Activated naive CD8-positive, alpha-beta T cell treated with anti-CD3 and anti-CD28 coated beads for 36 hours (primary cell): Measurements from ENCODE around the gene CLDN25. TPM values are rescaled to one million over a fixed set of nuclear protein-coding genes. Genes with fewer than 3 reads are reported as not detected.
A peak's percentile ranks its signal among the peaks of the same experiment; 100 is the strongest.
"Not testable (repeated sequence)": the region's sequence is repeated elsewhere in the genome, so short reads cannot be mapped to it uniquely, and the experiment has no call there.

Experiments
- DNase-seq: peaks from one replicate; pipeline ENCODE4 v3.0.0; 2021
- H3K27ac Mint-ChIP-seq: one replicate; pipeline ENCODE4 v1.8.0; 2022; ENCODE audit warnings: mild to moderate bottlenecking, moderate library complexity, mixed read lengths
- H3K27me3 Mint-ChIP-seq: one replicate; pipeline ENCODE4 v1.8.0; 2022; ENCODE audit warnings: mild to moderate bottlenecking, mixed read lengths
- H3K36me3 Mint-ChIP-seq: one replicate; pipeline ENCODE4 v1.8.0; 2021; ENCODE audit warnings: mild to moderate bottlenecking, mixed read lengths
- H3K4me1 Mint-ChIP-seq: one replicate; pipeline ENCODE4 v1.8.0; 2021; ENCODE audit warnings: mixed read lengths
- H3K4me3 Mint-ChIP-seq: one replicate; pipeline ENCODE4 v1.8.0; 2022; ENCODE audit warnings: mild to moderate bottlenecking, moderate library complexity, mixed read lengths
- H3K9me3 Mint-ChIP-seq: one replicate; pipeline ENCODE4 v1.8.0; 2022; ENCODE audit warnings: mixed read lengths
- total RNA-seq, 2 experiments: library from RNA; stranded (reverse); gene quantifications; one replicate each; pipeline ENCODE4 v1.2.3, GENCODE V29; 2021

The CLDN25 gene
- total RNA-seq = not detected

DNA sequence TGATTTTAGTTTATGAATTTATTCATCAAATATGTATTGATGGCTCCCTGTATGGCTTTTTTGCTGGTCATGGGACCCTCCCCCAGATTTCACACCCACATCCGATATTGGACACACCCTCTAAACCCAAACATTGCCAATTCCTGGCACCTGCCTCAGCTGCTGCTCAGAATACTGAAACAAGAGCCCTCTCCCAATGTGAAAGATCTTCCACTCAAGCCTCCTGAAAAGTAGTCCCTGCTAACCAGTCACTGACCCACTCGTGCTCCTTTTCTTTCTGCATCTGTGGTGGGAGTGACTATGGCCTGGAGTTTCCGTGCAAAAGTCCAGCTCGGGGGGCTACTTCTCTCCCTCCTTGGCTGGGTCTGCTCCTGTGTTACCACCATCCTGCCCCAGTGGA lies at the start of gene CLDN25:
TSS of gene CLDN25 (plus strand) at position 301 of the 400 bp plus-strand sequence. CDS start at position 301, 0 bp downstream.
- H3K36me3 Mint-ChIP-seq = no peaks in the 10 kb centered on the region
- no peak for DNase-seq
- no peak within 1 kb of the TSS for H3K27ac Mint-ChIP-seq
- peaks cover 3% of the 10 kb centered on the region for H3K27me3 Mint-ChIP-seq
- H3K4me3 Mint-ChIP-seq = no peak within 1 kb of the TSS
- no peaks in the 10 kb centered on the region for H3K9me3 Mint-ChIP-seq
- H3K4me1 Mint-ChIP-seq = peaks cover under 1% of the 10 kb centered on the region

DNA sequence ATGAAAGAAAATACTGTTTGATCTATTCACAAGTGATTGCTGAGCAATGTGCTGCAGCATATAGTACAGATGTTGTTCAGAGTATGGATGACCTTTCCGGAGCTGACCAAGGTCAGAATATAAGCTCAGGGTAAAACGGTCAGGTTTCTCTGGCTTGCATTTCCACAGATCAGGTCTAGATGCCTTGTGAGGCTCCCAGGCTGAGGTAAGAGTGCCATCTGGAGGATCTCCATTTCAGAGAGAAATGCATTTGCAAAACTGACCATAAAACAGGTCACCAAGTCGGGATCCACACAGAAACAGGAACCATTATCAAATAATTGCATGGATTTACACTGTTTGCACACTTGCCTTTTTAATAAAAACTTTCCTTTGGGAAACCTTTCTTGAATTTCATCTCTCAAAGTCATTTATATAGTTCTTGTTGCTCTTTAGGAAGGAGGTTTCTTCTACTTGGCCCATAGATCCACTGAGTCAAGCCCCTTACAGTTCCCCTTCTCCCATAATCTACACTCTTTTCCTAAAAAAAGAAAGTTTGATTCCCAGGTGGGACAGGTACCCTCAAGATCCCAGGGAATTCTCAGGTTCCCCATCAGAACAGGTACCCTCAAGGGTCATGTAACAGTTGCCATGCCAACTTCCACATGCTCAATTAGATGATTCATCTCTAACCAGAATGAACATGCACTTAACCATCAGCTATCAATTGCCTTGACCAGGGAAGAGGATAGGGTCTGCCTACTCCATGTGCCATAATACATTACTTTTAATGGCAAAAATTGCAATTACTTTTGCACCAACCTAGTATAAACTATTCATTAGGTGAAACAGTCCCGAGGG lies 48.5 kb upstream of the CLDN25 start:
- Mint-ChIP-seq H3K36me3 (peaks cover 14% of the 10 kb centered on the region), H3K9me3 (no peaks in the 10 kb centered on the region), H3K4me1 (peaks cover under 1% of the 10 kb centered on the region), H3K4me3 (no peak overlapping the region), H3K27me3 (no peaks in the 10 kb centered on the region), H3K27ac (no peak overlapping the region)
- no peak for DNase-seq

DNA sequence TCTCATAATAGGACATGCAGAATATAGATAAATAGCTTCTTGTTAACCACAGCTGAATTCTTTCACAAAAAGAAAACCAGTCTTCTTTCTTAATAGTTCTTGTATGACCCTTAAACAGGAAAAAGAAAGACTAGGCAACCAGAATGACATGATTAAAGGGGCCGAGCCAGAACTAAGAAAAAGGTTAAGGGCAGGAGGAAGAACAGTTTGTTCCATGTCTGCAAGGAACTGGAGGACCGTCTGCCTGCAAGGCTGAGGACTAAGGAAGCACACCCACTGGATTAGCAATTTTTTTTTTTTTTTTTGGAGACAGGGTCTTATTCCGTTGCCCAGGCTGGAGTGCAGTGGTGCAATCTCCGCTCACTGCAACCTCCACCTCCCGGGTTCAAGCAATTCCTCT lies 47.5 kb upstream of the CLDN25 start:
- Mint-ChIP-seq H3K27me3 (no peaks in the 10 kb centered on the region), H3K9me3 (no peaks in the 10 kb centered on the region), H3K36me3 (peaks cover 20% of the 10 kb centered on the region), H3K4me3 (no peak overlapping the region), H3K27ac (no peak overlapping the region), H3K4me1 (peaks cover 3% of the 10 kb centered on the region)
- DNase-seq = no peak

DNA sequence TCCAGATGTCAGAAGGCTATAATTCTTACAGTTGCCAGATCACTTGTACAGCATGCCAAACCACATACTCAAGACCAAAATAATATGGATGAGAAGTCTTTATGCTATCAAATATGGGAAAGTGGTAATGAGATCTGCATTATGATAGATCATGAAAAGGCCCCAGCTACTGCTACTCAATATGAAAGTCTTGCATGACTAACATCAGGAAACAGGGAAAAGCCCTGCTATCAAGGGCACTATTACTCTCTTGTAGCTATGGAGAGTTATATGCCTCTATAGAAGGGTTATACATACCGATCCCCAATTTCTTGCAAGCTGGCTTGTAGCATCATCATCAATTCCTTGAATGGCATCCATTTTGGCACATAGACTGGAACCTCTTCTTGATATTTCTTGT lies 43.3 kb upstream of the CLDN25 start:
- H3K36me3 Mint-ChIP-seq = peaks cover 29% of the 10 kb centered on the region
- no peak for DNase-seq
- no peaks in the 10 kb centered on the region for H3K9me3 Mint-ChIP-seq
- H3K27me3 Mint-ChIP-seq = no peaks in the 10 kb centered on the region
- no peak overlapping the region for H3K4me3 Mint-ChIP-seq
- no peak overlapping the region for H3K27ac Mint-ChIP-seq
- peaks cover 3% of the 10 kb centered on the region for H3K4me1 Mint-ChIP-seq

DNA sequence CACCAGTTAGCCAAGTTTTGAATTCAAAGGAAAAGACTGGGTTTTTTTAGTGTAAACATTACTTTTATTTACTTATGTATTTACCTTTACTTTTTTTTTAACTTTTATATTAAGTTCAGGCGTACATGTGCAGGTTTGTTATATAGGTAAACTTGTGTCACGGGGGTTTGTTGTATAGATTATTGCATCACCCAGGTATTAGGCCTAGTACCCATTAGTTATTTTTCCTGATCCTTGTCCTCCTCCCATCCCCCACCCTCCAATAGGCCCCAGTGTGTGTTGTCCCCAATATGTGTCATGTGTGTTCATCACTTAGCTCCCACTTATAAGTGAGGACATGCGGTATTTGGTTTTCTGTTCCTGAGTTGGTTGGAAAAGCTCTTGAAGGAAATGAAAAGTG lies 26.7 kb upstream of the CLDN25 start:
- Mint-ChIP-seq H3K27me3 (no peaks in the 10 kb centered on the region), H3K4me3 (no peak overlapping the region), H3K27ac (no peak overlapping the region), H3K9me3 (no peaks in the 10 kb centered on the region), H3K36me3 (peaks cover 11% of the 10 kb centered on the region), H3K4me1 (no peaks in the 10 kb centered on the region)
- DNase-seq = no peak

DNA sequence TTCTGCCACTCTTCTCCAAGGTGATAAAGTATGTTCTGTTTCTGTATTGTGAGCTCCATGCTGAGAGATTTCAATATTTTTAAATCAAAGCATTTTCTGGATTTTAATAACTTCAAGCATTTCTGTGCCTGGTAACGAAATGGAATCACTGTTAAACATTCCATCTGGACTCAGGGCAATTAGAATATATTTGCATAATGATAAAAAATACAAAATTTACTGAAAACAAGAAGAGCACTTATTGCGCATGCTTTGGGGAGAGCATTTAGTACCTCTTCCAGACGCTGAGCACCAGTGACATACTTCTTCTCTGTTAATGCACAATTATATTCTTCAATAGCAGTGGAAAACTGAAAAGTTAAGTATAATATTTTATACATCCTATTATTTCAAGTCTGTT lies 19.4 kb upstream of the CLDN25 start:
- Mint-ChIP-seq H3K4me1 (peaks cover 5% of the 10 kb centered on the region), H3K4me3 (no peak overlapping the region), H3K27me3 (no peaks in the 10 kb centered on the region), H3K27ac (no peak overlapping the region), H3K36me3 (peaks cover 33% of the 10 kb centered on the region), H3K9me3 (peaks cover 1% of the 10 kb centered on the region)
- no peak for DNase-seq

DNA sequence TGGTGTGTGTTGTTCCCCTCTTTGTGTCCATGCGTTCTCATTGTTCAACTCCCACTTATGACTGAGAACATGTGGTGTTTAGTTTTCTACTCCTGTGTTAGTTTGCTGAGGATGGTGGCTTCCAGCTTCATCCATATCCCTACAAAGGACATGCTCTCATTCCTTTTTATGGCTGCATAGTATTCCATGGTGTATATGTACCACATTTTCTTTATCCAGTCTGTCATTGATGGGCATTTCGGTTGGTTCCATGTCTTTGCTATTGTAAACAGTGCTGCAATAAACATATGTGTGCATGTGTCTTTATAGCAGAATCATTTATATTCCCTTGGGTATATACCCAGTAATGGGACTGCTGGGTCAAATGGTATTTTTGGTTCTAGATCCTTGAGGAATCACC lies 16.6 kb upstream of the CLDN25 start:
- H3K9me3 Mint-ChIP-seq, H3K27me3 Mint-ChIP-seq, H3K4me1 Mint-ChIP-seq, H3K27ac Mint-ChIP-seq, H3K4me3 Mint-ChIP-seq, DNase-seq: not testable (repeated sequence)
- H3K36me3 Mint-ChIP-seq = peaks cover 39% of the 10 kb centered on the region

DNA sequence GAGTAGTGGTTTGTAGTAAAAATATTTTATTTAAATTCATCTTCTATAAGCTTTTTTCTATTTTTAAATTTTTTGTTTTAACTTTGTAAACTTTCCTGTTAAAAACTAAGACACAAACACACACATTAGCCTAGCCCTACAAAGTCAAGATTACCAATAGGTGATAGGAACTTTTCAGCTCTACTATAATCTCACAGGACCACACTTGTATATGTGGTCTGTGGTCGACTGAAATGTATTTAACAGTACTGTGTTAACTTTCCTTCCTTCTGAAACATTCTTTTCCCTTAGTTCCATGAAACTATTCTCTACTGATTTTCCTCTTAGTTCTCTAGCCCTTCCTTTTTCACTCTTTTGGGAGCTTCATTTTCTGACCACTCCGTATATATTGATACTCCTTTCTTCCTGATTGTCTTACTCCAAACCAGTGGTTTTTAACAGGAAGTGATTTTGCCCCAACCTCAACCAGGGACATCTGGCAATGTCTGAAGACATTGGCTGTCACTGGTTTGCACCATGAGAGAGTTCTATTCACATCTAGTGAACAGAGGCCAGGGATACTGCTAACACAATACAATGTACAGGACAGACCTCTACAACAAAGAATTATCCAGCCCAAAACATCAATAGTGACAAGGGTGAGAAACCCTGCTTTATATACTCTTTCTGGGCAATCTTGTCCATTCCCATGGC lies 14.9 kb upstream of the CLDN25 start:
- Mint-ChIP-seq H3K27me3 (no peaks in the 10 kb centered on the region), H3K4me3 (no peak overlapping the region), H3K4me1 (peaks cover 6% of the 10 kb centered on the region), H3K36me3 (peaks cover 33% of the 10 kb centered on the region), H3K9me3 (peaks cover 1% of the 10 kb centered on the region), H3K27ac (no peak overlapping the region)
- DNase-seq = no peak

DNA sequence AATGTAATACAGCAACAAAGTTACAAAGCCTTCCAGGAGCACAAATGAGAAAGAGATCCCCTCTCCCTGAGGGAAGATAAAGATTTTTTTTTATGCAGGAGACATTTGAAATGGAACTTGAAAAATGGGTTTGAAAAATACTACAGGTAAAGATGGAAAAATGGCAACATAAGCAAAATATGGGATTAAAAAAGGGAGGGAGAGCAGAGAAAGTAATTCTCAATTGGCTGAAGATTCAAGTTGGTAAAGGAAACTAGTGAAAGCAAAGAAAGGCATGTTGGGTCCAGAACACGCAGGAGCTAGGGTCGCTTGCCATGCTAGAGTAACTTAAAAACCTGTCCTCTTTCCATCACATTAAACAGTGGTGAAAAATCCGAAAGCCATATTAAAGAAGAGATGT lies 7.6 kb upstream of the CLDN25 start:
- Mint-ChIP-seq H3K9me3 (no peaks in the 10 kb centered on the region), H3K36me3 (peaks cover 12% of the 10 kb centered on the region), H3K4me1 (peaks cover 14% of the 10 kb centered on the region), H3K4me3 (peak overlapping the region; percentile 73), H3K27ac (no peak overlapping the region), H3K27me3 (no peaks in the 10 kb centered on the region)
- no peak for DNase-seq

DNA sequence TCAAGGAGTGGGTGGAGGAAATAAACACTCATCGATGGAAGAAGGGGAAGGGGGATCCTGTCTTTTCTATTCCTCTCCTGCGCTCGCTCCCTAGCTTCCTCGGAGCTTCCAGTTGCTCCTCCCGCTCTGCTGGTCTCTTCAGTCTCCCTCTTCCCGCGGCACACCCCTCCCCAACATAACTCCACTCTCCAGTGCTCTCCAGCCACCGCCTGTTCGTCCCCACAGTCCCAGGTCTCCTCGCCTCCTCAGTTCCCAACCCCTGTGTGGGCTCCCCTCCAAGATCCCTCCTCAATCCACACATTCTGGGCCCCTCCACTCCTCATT lies 6.5 kb upstream of the CLDN25 start:
- peak overlapping the region; percentile 96 for H3K27ac Mint-ChIP-seq
- DNase-seq = no peak
- H3K4me3 Mint-ChIP-seq = peak overlapping the region; percentile 99
- H3K36me3 Mint-ChIP-seq = peaks cover 3% of the 10 kb centered on the region
- H3K27me3 Mint-ChIP-seq = no peaks in the 10 kb centered on the region
- peaks cover 14% of the 10 kb centered on the region for H3K4me1 Mint-ChIP-seq
- H3K9me3 Mint-ChIP-seq = no peaks in the 10 kb centered on the region

DNA sequence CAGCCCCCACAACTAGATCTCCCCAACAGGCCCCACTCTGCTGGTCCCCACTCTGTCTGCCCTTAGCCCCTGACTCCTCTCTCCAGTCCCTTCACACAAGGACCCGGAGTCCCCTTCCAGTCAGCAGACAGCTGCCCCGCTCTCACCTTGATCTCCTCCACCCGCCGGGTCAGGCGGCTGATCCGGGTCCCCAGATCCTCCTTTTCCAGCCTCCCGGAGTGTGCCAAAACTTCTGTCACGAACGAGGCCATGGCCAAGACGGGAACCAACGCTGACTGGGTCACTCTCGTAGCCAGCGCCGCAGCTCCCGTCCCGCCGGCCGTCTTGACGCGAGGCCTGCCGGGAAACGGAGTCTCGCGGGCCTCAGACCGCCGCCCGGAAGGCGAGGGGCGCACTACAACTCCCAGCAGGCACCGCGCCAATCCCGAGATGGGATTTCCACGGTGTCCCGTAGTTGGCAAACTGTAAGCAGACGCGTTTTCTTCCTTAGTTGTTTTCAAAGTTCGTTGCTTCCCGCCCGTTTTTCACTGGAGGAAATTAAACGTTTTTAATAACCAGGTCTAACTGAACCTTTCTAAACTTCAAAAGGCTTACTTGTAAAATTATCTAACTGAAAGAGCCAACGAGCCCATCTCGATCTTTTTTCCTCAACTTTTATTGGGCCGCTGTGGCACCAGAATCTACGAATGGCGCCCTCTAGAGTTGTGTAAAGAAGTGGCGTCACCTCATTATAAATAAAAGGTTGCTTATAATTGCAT lies 6.0 kb upstream of the CLDN25 start, which contains the start of gene ZW10:
TSS of gene ZW10 (minus strand) at position 277 of the 758 bp plus-strand sequence. CDS start at position 251, 26 bp downstream.
- H3K9me3 Mint-ChIP-seq = no peaks in the 10 kb centered on the region
- H3K4me3 Mint-ChIP-seq = peak within 1 kb of the TSS; percentile 99
- H3K27me3 Mint-ChIP-seq = no peaks in the 10 kb centered on the region
- peak; percentile 95 for DNase-seq
- peak within 1 kb of the TSS; percentile 96 for H3K27ac Mint-ChIP-seq
- H3K36me3 Mint-ChIP-seq = peaks cover 3% of the 10 kb centered on the region
- peaks cover 14% of the 10 kb centered on the region for H3K4me1 Mint-ChIP-seq

DNA sequence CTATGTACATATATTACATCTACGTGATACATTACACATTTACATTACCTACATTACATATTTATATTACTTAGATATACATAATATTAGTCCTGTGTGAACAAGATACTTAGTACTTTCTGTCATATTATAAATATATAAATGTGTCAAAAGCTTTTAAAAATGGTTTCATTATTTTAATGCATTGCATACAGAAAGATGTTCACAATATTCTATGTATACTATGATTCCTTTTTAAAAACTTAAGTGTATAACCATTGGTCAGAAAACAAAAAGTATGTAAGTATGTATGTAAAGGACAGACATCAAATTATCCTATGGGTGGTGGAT lies 5.5 kb upstream of the CLDN25 start:
- Mint-ChIP-seq H3K4me1 (peaks cover 14% of the 10 kb centered on the region), H3K4me3 (peak overlapping the region; percentile 99), H3K36me3 (peaks cover 3% of the 10 kb centered on the region), H3K27me3 (no peaks in the 10 kb centered on the region), H3K27ac (peak overlapping the region; percentile 96), H3K9me3 (no peaks in the 10 kb centered on the region)
- no peak for DNase-seq

DNA sequence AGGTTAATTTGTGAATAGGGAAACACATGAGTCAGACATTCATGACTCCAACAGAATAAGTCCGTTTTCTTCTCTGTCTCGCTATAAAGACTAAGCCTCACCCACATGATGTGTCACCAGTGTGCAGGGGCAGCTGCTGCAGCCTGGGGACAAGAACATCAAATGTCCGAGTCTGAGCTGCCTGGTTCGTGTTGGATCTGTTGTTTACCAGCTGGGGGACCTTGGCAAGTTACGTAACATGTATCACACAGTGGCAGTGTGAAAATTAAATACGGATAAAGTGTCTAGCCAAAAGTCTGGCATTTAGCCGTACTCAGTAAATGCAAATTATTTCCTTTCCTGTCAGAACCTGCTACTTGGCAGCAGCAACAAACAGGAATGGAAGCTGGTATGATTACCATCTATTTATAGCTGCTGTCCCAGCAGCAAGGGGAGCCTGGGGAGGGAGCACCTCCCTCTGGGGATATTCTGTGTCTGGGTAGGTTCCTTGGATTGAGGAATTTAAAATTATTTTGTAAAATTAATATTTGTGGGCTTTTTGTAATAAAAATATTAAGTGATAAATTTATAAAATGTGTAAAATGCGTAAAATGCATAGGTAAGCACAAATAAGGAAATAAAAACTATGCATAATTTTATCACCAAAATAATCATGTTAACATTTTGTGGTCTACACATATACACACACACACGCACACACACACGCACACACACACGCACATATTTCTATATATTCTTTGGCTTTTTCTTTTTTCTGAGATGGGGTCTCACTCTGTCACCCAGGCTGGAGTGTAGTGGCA lies 1.3 kb upstream of the CLDN25 start:
- H3K27ac Mint-ChIP-seq = no peak overlapping the region
- peaks cover 2% of the 10 kb centered on the region for H3K4me1 Mint-ChIP-seq
- H3K27me3 Mint-ChIP-seq = peaks cover 3% of the 10 kb centered on the region
- no peak overlapping the region for H3K4me3 Mint-ChIP-seq
- H3K36me3 Mint-ChIP-seq = no peaks in the 10 kb centered on the region
- DNase-seq = no peak
- H3K9me3 Mint-ChIP-seq = no peaks in the 10 kb centered on the region

DNA sequence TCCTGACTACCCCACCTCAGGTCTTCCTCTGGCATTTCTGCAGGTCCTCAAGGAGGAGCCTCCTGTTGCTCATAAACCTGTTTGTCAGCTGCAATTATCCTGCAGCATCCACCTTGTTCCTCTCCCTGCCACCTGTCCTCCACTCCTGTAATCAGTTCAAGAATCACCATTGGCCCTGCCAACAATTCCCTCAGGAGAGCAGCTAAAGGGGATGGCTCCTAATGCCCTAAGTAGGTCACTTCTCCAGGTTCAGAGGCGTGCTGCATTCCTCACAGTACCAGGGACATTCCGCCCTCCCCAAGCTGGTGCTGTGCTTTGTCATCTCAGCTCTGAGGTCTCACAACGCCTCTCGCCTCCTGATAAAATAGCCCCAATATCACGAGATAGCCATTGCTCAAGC lies 2.1 kb downstream of the CLDN25 start:
- H3K36me3 Mint-ChIP-seq = no peaks in the 10 kb centered on the region
- H3K4me3 Mint-ChIP-seq = no peak overlapping the region
- H3K9me3 Mint-ChIP-seq = no peaks in the 10 kb centered on the region
- no peaks in the 10 kb centered on the region for H3K4me1 Mint-ChIP-seq
- peaks cover 3% of the 10 kb centered on the region for H3K27me3 Mint-ChIP-seq
- H3K27ac Mint-ChIP-seq = no peak overlapping the region
- no peak for DNase-seq

DNA sequence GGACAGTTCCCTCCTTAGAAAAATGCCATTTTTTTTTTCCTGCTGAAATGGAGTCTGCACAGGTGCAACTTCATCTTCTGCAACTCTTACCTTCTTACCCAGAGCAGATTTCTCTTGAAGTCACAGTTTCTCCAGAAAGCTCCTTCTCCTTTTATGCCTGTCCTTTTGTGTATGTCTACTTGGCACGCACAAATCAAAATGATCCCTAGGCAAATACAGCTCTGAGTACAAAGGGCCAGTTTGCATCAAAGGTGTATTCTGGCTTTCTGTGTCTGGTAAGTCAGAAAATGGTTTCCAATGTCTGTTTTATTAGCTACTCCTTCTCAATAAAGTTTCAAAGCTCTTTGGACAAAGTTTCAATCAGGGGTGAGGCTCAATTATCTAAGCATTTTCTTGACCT lies 2.5 kb downstream of the CLDN25 start:
- no peak for DNase-seq
- Mint-ChIP-seq H3K27ac (no peak overlapping the region), H3K36me3 (no peaks in the 10 kb centered on the region), H3K4me3 (no peak overlapping the region), H3K9me3 (no peaks in the 10 kb centered on the region), H3K27me3 (peaks cover 6% of the 10 kb centered on the region), H3K4me1 (no peaks in the 10 kb centered on the region)
